HAP-1 (cell line): ENCODE results near the gene CACNA1B.
A peak's percentile ranks its signal among the peaks of the same experiment; 100 is the strongest.
"Not testable (repeated sequence)": the region's sequence is repeated elsewhere in the genome, so short reads cannot be mapped to it uniquely, and the experiment has no call there.

Experiments
- DNase-seq, 2 experiments: peaks; one replicate each; pipeline ENCODE4 v3.0.0-alpha.2; 2016 to 2020; ENCODE audit warnings: low spot score in 2 of 2
- H3K27me3 ChIP-seq: fragments of 250-450 bp; sonication (Bioruptor Pico); 2 replicates; pipeline ENCODE4 v1.5.1; 2020; ENCODE audit warnings: low read depth, mild to moderate bottlenecking, moderate library complexity
- H3K36me3 ChIP-seq: fragments of 250-450 bp; sonication (Bioruptor Pico); replicated peaks from 2 replicates; pipeline ENCODE4 v1.5.1; 2020; ENCODE audit warnings: mild to moderate bottlenecking
- H3K4me1 ChIP-seq: fragments of 250-450 bp; sonication (Bioruptor Pico); 2 replicates; pipeline ENCODE4 v1.5.1; 2020; ENCODE audit warnings: mild to moderate bottlenecking
- H3K4me3 ChIP-seq: fragments of 250-450 bp; sonication (Bioruptor Pico); 2 replicates; pipeline ENCODE4 v1.5.1; 2020; ENCODE audit warnings: mild to moderate bottlenecking, moderate library complexity
- H3K9me3 ChIP-seq: fragments of 250-450 bp; sonication (Bioruptor Pico); 2 replicates; pipeline ENCODE4 v1.5.1; 2020; ENCODE audit warnings: mild to moderate bottlenecking, moderate library complexity
- in situ Hi-C: fragments of 300-500 bp; cut with MboI; formaldehyde crosslinking; loops from 3 replicates; pipeline ENCODE4 v1.14.3; 2020; ENCODE audit warnings: low sequenced_read_pairs, inconsistent platforms, mixed read lengths

The CACNA1B gene

DNA sequence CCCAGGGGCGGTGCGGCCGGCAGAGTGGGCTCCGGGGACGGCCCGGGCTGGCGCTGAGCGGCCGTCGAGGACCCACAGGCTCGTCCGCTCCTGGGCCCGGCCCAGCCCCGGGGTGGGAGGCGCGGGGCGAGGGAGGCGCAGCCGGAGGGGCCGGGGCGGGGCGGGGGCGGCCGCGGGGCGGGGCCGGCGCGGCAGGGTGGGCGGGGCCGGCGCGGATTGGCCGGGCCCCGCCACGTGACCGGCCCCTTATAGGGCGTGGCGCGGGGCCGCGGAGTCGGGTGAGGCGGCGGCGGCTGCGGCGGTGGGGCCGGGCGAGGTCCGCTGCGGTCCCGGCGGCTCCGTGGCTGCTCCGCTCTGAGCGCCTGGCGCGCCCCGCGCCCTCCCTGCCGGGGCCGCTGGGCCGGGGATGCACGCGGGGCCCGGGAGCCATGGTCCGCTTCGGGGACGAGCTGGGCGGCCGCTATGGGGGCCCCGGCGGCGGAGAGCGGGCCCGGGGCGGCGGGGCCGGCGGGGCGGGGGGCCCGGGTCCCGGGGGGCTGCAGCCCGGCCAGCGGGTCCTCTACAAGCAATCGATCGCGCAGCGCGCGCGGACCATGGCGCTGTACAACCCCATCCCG lies at the start of gene CACNA1B:
TSS of gene CACNA1B (plus strand) at position 277 of the 617 bp plus-strand sequence. CDS start at position 429, 152 bp downstream.
- H3K9me3 ChIP-seq, H3K4me3 ChIP-seq, H3K4me1 ChIP-seq, H3K36me3 ChIP-seq, DNase-seq, H3K27me3 ChIP-seq, in situ Hi-C loops: not testable (repeated sequence)

DNA sequence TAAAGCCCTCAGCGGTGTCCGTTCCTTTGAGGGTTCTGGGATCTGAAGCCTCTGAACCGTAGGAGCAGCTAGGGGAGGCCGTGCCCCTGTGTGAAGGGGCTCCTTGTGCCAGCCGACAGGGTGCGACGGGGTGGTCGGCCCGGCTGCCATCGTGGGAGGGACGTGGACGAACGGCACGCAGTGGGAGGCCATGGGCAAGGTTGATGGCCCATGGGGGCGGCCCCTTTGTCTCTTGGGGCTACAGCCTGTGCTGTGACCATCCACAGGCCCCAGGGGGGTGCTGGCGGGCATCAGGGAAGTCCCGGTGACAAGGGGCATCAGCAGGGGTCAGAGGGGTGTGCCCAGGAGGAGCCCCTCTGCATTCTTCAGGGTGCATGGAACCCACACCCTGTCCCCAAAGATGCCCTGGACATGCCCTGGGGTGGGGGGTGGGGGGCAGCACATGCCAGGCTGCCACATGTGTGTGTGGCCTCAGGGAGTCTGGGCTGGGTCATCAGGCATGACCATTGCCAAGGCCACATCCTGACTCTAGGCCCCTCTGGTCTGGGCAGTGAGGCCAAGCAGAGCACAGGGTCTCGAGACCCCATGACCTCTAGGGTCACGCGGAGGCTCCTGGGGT lies 49.6 kb upstream of the CACNA1B start:
- in situ Hi-C loops, result no loop called here
- Histone ChIP-seq H3K4me3 (no peak overlapping the region), H3K4me1 (no peaks in the 10 kb centered on the region), H3K9me3 (no peaks in the 10 kb centered on the region), H3K27me3 (no peaks in the 10 kb centered on the region), H3K36me3 (peaks cover 7% of the 10 kb centered on the region)
- no peak for DNase-seq

DNA sequence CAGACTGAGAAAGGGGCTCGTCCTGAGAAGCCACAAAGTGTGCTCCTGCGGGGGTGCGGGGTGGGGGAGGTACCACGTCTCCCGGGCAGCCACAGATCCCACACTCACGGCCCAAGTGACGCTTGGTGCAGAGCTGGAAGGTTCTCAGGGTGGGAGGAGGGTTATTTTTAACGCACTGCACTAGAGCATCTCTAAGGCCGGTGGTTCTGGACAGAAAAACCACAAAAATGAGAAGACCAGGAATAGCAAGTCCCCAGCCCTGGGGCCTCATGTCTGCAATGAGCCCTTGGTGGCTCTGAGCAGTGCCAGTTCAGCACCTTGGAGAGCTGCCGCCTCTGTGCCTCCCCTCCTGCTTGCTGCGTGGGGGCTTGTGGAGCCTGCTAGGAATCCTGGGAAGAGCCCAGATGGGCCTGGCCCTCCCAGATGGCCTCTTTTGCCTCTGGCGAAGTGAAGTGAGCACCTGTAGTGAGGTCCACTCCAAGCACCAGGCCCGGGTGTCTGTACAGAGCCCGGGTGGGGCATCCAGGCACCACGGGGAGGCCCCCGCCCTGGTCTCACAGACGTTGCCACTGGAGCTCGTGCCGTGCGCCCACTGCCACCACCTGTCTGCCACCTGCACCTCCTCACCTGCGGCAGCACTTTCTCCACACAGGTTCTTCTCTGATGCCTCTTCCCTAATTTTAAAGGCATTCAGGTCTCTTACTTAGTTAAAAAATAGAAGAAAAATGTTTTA lies 48.9 kb upstream of the CACNA1B start:
- Histone ChIP-seq H3K4me1 (no peaks in the 10 kb centered on the region), H3K36me3 (peaks cover 7% of the 10 kb centered on the region), H3K27me3 (no peaks in the 10 kb centered on the region), H3K9me3 (no peaks in the 10 kb centered on the region), H3K4me3 (no peak overlapping the region)
- in situ Hi-C loops, result no loop called here
- DNase-seq, result peak in 1 of 2 experiments; percentile 66

DNA sequence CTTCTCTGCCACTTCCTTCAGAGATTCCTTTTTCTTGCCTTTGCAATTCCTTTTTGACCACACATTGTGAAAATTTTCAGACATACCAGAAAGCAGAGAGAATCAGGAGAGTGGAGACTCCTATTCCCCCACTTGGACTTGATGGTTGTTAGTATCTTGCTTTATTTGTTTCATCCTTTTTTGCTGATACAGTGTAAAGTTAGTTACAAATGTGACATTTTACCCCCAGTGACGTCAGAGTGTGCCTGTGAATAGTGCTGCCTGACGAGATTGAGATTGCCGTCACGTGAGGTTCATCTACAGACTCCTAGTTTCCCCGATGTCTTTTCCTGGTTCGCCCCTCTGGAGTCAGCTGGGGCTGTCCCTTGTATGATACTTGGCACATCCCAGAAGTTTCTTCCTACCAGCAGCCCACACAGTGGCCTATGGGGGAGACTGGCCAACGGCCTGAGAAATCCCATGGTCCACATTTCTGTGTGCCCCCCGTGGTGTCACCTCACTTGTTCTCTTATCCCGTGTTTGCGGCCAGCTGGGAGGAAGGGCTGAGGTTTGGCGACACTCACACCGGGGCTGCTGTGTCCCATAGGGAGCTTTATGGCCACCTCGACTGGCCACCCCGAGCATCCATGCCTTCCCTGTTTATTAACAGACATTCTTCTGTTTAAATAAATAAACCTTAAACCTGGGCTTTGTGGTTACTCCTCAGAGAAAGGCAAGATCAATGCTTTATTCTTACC lies 48.2 kb upstream of the CACNA1B start:
- H3K27me3 ChIP-seq, result no peaks in the 10 kb centered on the region
- no peaks in the 10 kb centered on the region for H3K4me1 ChIP-seq
- no peaks in the 10 kb centered on the region for H3K9me3 ChIP-seq
- DNase-seq, result no peak
- peaks cover 7% of the 10 kb centered on the region for H3K36me3 ChIP-seq
- in situ Hi-C loops, result no loop called here
- no peak overlapping the region for H3K4me3 ChIP-seq

DNA sequence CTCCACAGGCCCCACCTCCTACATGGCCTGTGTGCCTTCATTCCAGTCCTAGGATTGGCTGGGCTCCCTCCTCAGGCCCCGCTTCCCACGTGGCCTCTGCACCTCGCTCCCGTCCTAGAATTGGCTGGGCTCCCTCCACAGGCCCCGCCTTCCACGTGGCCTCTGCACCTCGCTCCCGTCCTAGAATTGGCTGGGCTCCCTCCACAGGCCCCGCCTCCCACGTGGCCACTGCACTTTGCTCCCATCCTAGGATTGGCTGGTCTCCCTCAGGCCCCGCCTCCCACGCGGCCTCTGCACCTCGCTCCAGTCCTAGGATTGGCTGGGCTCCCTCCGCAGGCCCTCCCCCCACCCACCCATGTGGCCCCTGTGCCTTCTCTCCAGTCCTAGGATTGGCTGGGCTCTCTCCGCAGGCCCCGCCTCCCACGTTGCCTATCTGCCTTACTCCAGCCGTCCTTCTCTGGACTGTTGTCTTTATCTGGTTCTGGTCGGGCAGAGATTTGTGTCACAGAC lies 45.3 kb upstream of the CACNA1B start:
- H3K27me3 ChIP-seq, result no peaks in the 10 kb centered on the region
- peaks cover 2% of the 10 kb centered on the region; the same call in 1 of the 2 replicates for H3K36me3 ChIP-seq
- H3K9me3 ChIP-seq, result no peaks in the 10 kb centered on the region
- DNase-seq, result no peak
- H3K4me1 ChIP-seq, result no peaks in the 10 kb centered on the region
- no peak overlapping the region for H3K4me3 ChIP-seq
- in situ Hi-C loops, result no loop called here

DNA sequence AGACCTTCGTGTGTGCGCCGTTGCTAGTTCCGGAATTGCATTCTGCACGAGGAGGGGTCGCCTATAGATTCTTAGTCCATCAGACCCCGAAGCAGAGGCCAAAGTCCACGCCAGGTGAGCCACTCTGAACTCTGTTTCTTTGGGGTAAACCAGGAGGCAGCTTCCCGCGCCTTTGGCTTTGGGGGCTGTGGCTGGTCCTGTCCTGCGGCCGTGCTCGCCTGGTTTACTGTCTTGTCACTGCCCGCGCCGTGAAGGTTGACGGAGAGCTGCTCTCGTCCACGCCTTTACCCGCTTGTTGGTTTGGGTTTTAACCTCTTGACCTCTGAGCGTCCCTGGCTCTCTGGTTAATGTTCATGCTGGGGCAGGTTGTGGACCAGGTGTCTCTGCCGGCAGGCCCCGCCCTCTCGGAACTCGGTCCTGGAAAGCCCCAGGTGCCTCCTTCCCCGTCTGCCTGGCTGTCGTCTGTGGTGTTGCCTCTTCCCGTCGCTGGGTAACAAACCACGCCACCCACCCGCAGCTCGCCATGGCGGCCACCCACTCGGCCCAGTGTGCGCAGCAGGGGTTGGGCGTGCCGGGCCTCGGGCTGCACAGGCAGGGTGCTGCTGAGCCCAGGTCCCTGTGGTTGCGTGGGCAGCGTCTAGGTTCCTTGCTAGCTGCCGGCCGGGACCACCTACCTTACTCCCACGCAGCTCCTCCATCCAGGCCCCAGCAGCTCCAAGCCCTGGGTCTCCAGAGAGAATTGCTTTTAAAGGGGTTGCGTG lies 44.6 kb upstream of the CACNA1B start:
- in situ Hi-C loops, result no loop called here
- H3K4me3 ChIP-seq, result no peak overlapping the region
- peaks cover 2% of the 10 kb centered on the region; the same call in 1 of the 2 replicates for H3K36me3 ChIP-seq
- H3K9me3 ChIP-seq, result no peaks in the 10 kb centered on the region
- DNase-seq, result no peak
- H3K4me1 ChIP-seq, result no peaks in the 10 kb centered on the region
- H3K27me3 ChIP-seq, result no peaks in the 10 kb centered on the region

DNA sequence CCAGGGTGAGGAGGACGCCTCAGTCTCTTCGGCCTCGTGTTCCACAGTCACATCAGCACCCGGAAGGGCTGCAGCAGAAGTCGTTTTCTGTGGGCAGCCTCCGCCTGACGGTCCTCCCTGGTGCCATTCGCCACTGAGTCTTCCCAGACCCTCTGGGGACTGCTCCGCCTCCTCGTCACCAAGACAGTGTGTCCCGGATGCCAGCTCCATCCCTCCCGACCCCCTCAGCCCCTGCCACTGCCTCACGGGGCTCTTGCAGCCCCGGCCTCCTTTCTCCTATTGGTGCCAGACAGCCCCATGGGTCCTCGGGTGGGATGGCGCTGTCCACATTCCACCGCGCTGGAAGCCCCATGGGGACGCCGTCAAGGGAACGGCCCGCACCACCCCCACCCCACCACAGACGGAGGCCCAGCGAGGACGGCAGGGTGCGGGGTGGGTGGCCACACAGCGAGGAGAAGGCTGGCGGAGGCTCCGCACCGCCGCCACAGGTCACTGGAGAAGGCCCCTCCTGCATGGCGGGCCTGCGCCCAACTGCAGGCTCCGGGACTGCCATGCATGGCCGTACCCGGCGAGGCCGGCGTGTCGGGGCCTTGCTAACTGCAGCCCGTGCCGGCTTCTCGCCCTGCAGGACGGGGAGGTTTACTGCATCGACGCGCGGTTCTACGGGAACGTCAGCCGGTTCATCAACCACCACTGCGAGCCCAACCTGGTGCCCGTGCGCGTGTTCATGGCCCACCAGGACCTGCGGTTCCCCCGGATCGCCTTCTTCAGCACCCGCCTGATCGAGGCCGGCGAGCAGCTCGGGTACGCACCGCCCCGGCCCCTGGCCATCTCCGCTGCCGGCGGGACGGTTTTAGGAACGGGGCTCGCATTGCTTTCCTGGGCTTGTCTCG lies 43.6 kb upstream of the CACNA1B start:
- Histone ChIP-seq H3K9me3 (no peaks in the 10 kb centered on the region), H3K36me3 (peaks cover 2% of the 10 kb centered on the region; the same call in 1 of the 2 replicates), H3K4me3 (no peak overlapping the region), H3K4me1 (no peaks in the 10 kb centered on the region), H3K27me3 (no peaks in the 10 kb centered on the region)
- DNase-seq, result no peak
- in situ Hi-C loops, result no loop called here

DNA sequence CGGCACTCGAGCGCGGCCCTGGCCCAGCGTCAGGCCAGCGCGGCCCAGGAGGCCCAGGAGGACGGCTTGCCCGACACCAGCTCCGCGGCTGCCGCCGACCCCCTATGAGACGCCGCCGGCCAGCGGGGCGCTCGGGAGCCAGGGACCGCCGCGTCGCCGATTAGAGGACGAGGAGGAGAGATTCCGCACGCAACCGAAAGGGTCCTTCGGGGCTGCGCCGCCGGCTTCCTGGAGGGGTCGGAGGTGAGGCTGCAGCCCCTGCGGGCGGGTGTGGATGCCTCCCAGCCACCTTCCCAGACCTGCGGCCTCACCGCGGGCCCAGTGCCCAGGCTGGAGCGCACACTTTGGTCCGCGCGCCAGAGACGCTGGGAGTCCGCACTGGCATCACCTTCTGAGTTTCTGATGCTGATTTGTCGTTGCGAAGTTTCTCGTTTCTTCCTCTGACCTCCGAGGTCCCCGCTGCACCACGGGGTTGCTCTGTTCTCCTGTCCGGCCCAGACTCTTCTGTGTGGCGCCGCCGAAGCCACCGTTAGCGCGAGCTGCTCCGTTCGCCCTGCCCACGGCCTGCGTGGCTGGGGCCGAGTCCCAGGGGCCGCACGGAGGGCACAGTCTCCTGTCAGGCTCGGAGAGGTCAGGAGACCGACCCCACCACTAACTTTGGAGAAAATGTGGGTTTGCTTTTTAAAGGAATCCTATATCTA lies 42.6 kb upstream of the CACNA1B start:
- no peaks in the 10 kb centered on the region for H3K4me1 ChIP-seq

DNA sequence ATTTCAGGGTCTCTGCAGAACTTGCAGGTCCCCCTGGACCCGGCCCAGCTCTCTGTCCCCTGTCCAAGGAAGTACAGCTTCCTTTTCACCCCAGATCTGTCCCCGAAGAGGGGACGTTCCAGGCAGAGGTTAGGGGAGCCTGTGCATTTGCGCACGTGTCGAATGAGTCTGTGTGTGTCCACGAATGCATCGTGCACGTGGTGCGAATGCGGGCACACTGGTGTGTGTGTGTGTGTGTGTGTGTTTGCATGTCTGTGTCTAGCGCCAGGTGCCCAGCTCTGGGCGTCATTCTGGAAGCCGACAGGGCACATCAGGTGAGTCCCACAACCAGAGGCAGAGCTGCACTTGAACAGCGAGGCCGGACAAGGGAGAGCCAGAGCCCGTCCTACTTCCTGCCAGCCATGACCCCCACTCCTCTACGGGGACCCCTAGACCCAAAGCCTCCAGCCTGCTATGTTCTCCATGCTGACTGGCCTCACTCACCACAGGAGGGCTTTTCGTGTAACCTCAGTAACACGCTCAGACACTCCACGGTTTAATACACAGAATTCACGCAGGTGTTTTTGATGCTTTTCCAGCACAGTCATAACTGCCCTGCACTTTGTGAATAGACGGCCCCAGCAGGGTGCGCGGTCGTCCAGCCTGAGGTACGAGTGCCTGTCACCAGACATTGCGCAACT lies 41.3 kb upstream of the CACNA1B start:
- in situ Hi-C loops, result no loop called here
- no peaks in the 10 kb centered on the region for H3K4me1 ChIP-seq
- DNase-seq, result no peak
- H3K36me3 ChIP-seq, result peaks cover 2% of the 10 kb centered on the region; the same call in 1 of the 2 replicates
- no peaks in the 10 kb centered on the region for H3K27me3 ChIP-seq
- H3K9me3 ChIP-seq, result no peaks in the 10 kb centered on the region
- no peak overlapping the region for H3K4me3 ChIP-seq

More for the DNA sequence above, 42.6 kb upstream of the CACNA1B start:
- Histone ChIP-seq H3K9me3 (no peaks in the 10 kb centered on the region), H3K4me3 (no peak overlapping the region), H3K36me3 (peaks cover 2% of the 10 kb centered on the region; the same call in 1 of the 2 replicates), H3K27me3 (no peaks in the 10 kb centered on the region)
- in situ Hi-C loops, result no loop called here
- no peak for DNase-seq

DNA sequence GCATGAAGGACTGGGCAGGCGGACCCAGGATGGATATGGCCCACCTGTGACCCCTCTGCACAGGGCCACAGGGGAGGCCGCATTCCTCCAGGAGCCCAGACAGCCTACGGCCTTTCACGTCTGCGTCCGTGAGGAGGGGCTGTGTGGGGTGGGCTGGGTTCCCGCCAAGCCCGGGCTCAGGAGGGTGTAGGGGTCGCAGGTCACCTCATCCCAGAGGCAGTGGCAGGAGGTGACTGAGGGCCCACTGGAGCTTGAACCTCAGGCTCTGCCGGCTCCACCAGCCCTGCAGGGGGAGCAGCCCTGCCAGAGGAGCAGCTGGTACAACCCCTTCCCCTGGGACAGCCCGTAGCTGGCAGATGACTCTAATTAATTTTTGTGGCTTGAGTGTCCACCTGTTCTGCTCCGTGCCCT lies 40.7 kb upstream of the CACNA1B start:
- no peak for DNase-seq
- no peak overlapping the region for H3K4me3 ChIP-seq

More for the DNA sequence above, 40.7 kb upstream of the CACNA1B start:
- in situ Hi-C loops, result no loop called here
- Histone ChIP-seq H3K9me3 (no peaks in the 10 kb centered on the region), H3K4me1 (no peaks in the 10 kb centered on the region), H3K36me3 (peaks cover 2% of the 10 kb centered on the region; the same call in 1 of the 2 replicates), H3K27me3 (no peaks in the 10 kb centered on the region)
